ENCODE data around the gene UFC1. TPM values are rescaled to one million over a fixed set of nuclear protein-coding genes. Genes with fewer than 3 reads are reported as not detected.

Gene UFC1
- total and polyA plus RNA-seq, 2 experiments from 2014 or later: 57.5 to 77.0 TPM

DNA sequence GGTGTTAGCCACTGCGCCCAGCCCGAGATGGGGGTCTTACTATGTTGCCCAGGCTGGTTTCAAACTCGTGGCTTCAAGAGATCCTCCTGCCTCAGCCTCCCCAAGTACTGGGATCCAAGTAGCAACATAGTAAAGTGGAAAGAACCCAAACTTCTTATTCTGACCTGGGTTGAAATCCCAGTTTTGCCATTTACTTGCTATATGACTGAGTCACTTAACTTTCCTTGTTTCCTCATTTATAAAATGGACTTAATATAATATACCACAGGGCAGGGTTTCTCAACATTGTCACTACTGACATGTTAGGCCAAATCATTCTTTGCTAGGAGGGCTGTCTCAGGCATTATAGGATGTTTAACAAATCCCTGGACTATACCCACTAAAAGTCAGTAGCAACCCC lies 42.7 kb upstream of the UFC1 start:
- H2AFZ ChIP-seq: no peak overlapping the region
- H3K4me2 ChIP-seq: no peak overlapping the region
- H3K4me1 ChIP-seq (ENCODE audit: insufficient read depth): peaks cover under 1% of the 10 kb centered on the region; the same call in 1 of the 2 replicates
- H3K79me2 ChIP-seq (replicated peaks; ENCODE audit: insufficient read depth): peaks cover 94% of the 10 kb centered on the region
- no peak overlapping the region for H3K27ac Mint-ChIP-seq
- TF ChIP-seq, protein P1, sequence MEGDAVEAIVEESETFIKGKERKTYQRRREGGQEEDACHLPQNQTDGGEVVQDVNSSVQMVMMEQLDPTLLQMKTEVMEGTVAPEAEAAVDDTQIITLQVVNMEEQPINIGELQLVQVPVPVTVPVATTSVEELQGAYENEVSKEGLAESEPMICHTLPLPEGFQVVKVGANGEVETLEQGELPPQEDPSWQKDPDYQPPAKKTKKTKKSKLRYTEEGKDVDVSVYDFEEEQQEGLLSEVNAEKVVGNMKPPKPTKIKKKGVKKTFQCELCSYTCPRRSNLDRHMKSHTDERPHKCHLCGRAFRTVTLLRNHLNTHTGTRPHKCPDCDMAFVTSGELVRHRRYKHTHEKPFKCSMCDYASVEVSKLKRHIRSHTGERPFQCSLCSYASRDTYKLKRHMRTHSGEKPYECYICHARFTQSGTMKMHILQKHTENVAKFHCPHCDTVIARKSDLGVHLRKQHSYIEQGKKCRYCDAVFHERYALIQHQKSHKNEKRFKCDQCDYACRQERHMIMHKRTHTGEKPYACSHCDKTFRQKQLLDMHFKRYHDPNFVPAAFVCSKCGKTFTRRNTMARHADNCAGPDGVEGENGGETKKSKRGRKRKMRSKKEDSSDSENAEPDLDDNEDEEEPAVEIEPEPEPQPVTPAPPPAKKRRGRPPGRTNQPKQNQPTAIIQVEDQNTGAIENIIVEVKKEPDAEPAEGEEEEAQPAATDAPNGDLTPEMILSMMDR (conservative IDR thresholded peaks at IDR 0.05; ENCODE audit: low read depth in 2 of 2): no peak
- TF ChIP-seq, protein P2, sequence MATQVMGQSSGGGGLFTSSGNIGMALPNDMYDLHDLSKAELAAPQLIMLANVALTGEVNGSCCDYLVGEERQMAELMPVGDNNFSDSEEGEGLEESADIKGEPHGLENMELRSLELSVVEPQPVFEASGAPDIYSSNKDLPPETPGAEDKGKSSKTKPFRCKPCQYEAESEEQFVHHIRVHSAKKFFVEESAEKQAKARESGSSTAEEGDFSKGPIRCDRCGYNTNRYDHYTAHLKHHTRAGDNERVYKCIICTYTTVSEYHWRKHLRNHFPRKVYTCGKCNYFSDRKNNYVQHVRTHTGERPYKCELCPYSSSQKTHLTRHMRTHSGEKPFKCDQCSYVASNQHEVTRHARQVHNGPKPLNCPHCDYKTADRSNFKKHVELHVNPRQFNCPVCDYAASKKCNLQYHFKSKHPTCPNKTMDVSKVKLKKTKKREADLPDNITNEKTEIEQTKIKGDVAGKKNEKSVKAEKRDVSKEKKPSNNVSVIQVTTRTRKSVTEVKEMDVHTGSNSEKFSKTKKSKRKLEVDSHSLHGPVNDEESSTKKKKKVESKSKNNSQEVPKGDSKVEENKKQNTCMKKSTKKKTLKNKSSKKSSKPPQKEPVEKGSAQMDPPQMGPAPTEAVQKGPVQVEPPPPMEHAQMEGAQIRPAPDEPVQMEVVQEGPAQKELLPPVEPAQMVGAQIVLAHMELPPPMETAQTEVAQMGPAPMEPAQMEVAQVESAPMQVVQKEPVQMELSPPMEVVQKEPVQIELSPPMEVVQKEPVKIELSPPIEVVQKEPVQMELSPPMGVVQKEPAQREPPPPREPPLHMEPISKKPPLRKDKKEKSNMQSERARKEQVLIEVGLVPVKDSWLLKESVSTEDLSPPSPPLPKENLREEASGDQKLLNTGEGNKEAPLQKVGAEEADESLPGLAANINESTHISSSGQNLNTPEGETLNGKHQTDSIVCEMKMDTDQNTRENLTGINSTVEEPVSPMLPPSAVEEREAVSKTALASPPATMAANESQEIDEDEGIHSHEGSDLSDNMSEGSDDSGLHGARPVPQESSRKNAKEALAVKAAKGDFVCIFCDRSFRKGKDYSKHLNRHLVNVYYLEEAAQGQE (IDR thresholded peaks at IDR 0.05; ENCODE audit: unreplicated experiment): no peak
- TF ChIP-seq ZNF114 (CRISPR knock-in tag; IDR thresholded peaks at IDR 0.05) (no peak), CREB1 (CRISPR knock-in tag; IDR thresholded peaks at IDR 0.05; ENCODE audit: low read depth) (no peak), EZH2 (IDR thresholded peaks at IDR 0.05; ENCODE audit: low read depth, unreplicated experiment) (no peak), STAT1 (IDR thresholded peaks at IDR 0.05; ENCODE audit: unreplicated experiment) (no peak), POLR2AphosphoS5 (IDR thresholded peaks at IDR 0.05; ENCODE audit: low read depth) (no peak), ZNF331 (CRISPR knock-in tag; IDR thresholded peaks at IDR 0.05; ENCODE audit: low read depth) (no peak), EZH2phosphoT487 (IDR thresholded peaks at IDR 0.05; ENCODE audit: unreplicated experiment) (no peak), JUNB (IDR thresholded peaks at IDR 0.05; ENCODE audit: unreplicated experiment) (no peak), NANOG (IDR thresholded peaks at IDR 0.05; ENCODE audit: borderline replicate concordance) (no peak)
- TF ChIP-seq, protein P3, sequence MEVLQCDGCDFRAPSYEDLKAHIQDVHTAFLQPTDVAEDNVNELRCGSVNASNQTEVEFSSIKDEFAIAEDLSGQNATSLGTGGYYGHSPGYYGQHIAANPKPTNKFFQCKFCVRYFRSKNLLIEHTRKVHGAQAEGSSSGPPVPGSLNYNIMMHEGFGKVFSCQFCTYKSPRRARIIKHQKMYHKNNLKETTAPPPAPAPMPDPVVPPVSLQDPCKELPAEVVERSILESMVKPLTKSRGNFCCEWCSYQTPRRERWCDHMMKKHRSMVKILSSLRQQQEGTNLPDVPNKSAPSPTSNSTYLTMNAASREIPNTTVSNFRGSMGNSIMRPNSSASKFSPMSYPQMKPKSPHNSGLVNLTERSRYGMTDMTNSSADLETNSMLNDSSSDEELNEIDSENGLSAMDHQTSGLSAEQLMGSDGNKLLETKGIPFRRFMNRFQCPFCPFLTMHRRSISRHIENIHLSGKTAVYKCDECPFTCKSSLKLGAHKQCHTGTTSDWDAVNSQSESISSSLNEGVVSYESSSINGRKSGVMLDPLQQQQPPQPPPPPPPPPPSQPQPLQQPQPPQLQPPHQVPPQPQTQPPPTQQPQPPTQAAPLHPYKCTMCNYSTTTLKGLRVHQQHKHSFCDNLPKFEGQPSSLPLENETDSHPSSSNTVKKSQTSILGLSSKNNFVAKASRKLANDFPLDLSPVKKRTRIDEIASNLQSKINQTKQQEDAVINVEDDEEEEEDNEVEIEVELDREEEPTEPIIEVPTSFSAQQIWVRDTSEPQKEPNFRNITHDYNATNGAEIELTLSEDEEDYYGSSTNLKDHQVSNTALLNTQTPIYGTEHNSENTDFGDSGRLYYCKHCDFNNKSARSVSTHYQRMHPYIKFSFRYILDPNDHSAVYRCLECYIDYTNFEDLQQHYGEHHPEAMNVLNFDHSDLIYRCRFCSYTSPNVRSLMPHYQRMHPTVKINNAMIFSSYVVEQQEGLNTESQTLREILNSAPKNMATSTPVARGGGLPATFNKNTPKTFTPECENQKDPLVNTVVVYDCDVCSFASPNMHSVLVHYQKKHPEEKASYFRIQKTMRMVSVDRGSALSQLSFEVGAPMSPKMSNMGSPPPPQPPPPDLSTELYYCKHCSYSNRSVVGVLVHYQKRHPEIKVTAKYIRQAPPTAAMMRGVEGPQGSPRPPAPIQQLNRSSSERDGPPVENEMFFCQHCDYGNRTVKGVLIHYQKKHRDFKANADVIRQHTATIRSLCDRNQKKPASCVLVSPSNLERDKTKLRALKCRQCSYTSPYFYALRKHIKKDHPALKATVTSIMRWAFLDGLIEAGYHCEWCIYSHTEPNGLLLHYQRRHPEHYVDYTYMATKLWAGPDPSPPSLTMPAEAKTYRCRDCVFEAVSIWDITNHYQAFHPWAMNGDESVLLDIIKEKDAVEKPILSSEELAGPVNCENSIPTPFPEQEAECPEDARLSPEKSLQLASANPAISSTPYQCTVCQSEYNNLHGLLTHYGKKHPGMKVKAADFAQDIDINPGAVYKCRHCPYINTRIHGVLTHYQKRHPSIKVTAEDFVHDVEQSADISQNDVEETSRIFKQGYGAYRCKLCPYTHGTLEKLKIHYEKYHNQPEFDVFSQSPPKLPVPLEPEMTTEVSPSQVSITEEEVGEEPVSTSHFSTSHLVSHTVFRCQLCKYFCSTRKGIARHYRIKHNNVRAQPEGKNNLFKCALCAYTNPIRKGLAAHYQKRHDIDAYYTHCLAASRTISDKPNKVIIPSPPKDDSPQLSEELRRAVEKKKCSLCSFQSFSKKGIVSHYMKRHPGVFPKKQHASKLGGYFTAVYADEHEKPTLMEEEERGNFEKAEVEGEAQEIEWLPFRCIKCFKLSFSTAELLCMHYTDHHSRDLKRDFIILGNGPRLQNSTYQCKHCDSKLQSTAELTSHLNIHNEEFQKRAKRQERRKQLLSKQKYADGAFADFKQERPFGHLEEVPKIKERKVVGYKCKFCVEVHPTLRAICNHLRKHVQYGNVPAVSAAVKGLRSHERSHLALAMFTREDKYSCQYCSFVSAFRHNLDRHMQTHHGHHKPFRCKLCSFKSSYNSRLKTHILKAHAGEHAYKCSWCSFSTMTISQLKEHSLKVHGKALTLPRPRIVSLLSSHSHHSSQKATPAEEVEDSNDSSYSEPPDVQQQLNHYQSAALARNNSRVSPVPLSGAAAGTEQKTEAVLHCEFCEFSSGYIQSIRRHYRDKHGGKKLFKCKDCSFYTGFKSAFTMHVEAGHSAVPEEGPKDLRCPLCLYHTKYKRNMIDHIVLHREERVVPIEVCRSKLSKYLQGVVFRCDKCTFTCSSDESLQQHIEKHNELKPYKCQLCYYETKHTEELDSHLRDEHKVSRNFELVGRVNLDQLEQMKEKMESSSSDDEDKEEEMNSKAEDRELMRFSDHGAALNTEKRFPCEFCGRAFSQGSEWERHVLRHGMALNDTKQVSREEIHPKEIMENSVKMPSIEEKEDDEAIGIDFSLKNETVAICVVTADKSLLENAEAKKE (CRISPR knock-in tag; IDR thresholded peaks at IDR 0.05): no peak
- TF ChIP-seq, protein P4, sequence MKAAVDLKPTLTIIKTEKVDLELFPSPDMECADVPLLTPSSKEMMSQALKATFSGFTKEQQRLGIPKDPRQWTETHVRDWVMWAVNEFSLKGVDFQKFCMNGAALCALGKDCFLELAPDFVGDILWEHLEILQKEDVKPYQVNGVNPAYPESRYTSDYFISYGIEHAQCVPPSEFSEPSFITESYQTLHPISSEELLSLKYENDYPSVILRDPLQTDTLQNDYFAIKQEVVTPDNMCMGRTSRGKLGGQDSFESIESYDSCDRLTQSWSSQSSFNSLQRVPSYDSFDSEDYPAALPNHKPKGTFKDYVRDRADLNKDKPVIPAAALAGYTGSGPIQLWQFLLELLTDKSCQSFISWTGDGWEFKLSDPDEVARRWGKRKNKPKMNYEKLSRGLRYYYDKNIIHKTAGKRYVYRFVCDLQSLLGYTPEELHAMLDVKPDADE (IDR thresholded peaks at IDR 0.05): no peak
- ATAC-seq (no peak), DNase-seq (ENCODE audit: low spot score) (no peak)
- peaks cover 45% of the 10 kb centered on the region for H4K20me1 ChIP-seq (replicated peaks; ENCODE audit: insufficient read depth)
- no peaks in the 10 kb centered on the region; the same call in 2 of the 3 replicates for H3K4me1 Mint-ChIP-seq
- no peaks in the 10 kb centered on the region for H3K9me2 ChIP-seq (ENCODE audit: insufficient read depth)
- H3K27me3 ChIP-seq (ENCODE audit: insufficient read depth): no peaks in the 10 kb centered on the region
- H3K9me3 Mint-ChIP-seq: no peaks in the 10 kb centered on the region
- H3K4me3 ChIP-seq: no peak overlapping the region
- H3K27ac ChIP-seq (ENCODE audit: low read depth): no peak overlapping the region
- H3K36me3 Mint-ChIP-seq (ENCODE audit: low read depth): peaks cover 4% of the 10 kb centered on the region; the same call in 1 of the 3 replicates
- H3K27me3 Mint-ChIP-seq (ENCODE audit: insufficient read depth, low read depth, poor library complexity): no peaks in the 10 kb centered on the region
- H3F3A ChIP-seq (replicated peaks; ENCODE audit: low read depth): 0 out of 2 replicates have a peak, but pooled peaks cover 8% of the 10 kb centered on the region
- no peak overlapping the region for H3K4me3 Mint-ChIP-seq
- no peaks in the 10 kb centered on the region; the same call in 1 of the 2 replicates for H3K36me3 ChIP-seq (ENCODE audit: insufficient read depth)
